ENCODE data around the gene STX18. TPM values are rescaled to one million over a fixed set of nuclear protein-coding genes. Genes with fewer than 3 reads are reported as not detected.
A peak's percentile ranks its signal among the peaks of the same experiment; 100 is the strongest.

Gene STX18
- total RNA-seq, 1 experiment from 2014 or later = 20.9 TPM

- Mint-ChIP-seq H3K27ac (peak overlapping the region in 1 of 3 experiments; percentile 25; a peak in 1 of 7 replicates), H3K4me3 (no peak overlapping the region), H3K4me1 (peaks cover 13% of the 10 kb centered on the region in 2 experiments), H3K27me3 (ENCODE audit: low read depth) (peaks cover 11% of the 10 kb centered on the region), H3K9me3 (peaks cover 29 to 35% of the 10 kb centered on the region in 2 experiments), H3K36me3 (ENCODE audit: insufficient read depth in 1 of 3, low read depth in 3 of 3) (peaks cover 23 to 36% (median 36%) of the 10 kb centered on the region in 3 experiments)
- no peak overlapping the region for H2AFZ ChIP-seq (ENCODE audit: low read length)
- DNase-seq = no peak
- no peak overlapping the region for H4K91ac ChIP-seq (ENCODE audit: insufficient read length, low read depth, low read length)
- H2BK5ac ChIP-seq (ENCODE audit: insufficient read length, low read length) = no peak overlapping the region
- H3K4ac ChIP-seq (ENCODE audit: low read depth, low read length) = no peak overlapping the region
- no peaks in the 10 kb centered on the region for H3K4me1 ChIP-seq (ENCODE audit: insufficient read depth, low read length)
- H3T11ph ChIP-seq (ENCODE audit: low read length) = no peak overlapping the region
- no peak overlapping the region for H4K8ac ChIP-seq (replicated peaks; ENCODE audit: insufficient read length, low read depth, low read length)
- H2BK20ac ChIP-seq (ENCODE audit: low read depth, low read length, poor library complexity, severe bottlenecking) = no peak overlapping the region
- H3K14ac ChIP-seq (ENCODE audit: insufficient read depth, low read length) = no peak overlapping the region
- H3K18ac ChIP-seq (ENCODE audit: insufficient read length, low read depth, low read length) = no peak overlapping the region
- H3K23ac ChIP-seq (ENCODE audit: insufficient read length, low read depth, low read length) = no peak overlapping the region
- H3K27me3 ChIP-seq (ENCODE audit: insufficient read depth, low read length) = no peaks in the 10 kb centered on the region
- no peak overlapping the region for H3K4me2 ChIP-seq (ENCODE audit: insufficient read depth, insufficient read length, low read length)
- TF ChIP-seq CTCF (conservative IDR thresholded peaks at IDR 0.05) = no peak
- no peak overlapping the region for H3K9ac ChIP-seq (ENCODE audit: extremely low read depth, insufficient read length, low read length)
- H4K5ac ChIP-seq (ENCODE audit: insufficient read length, low read depth, low read length) = no peak overlapping the region
- no peak overlapping the region for H3K27ac ChIP-seq (ENCODE audit: insufficient read length, low read depth, low read length)
- no peak overlapping the region for H2BK120ac ChIP-seq (ENCODE audit: low read depth, low read length, poor library complexity, severe bottlenecking)
- H2BK15ac ChIP-seq (ENCODE audit: low read depth, low read length) = no peak overlapping the region
- no peaks in the 10 kb centered on the region for H3K23me2 ChIP-seq (ENCODE audit: insufficient read length, low read depth, low read length, poor library complexity, severe bottlenecking)
- H2BK12ac ChIP-seq (ENCODE audit: insufficient read length, low read depth, low read length) = no peak overlapping the region
- WGBS (ENCODE audit: extremely low coverage, insufficient read length, low lambda C conversion rate) = no CpG with 5 or more reads among the region's 4 CpGs
- no peak overlapping the region for H3K56ac ChIP-seq (ENCODE audit: insufficient read length, low read depth, low read length)
- H4K20me1 ChIP-seq (ENCODE audit: control insufficient read depth, insufficient read depth, insufficient read length) = no peaks in the 10 kb centered on the region
- peaks cover 14% of the 10 kb centered on the region for H3K9me3 ChIP-seq (ENCODE audit: control insufficient read depth, low read depth, low read length)
- H2AK5ac ChIP-seq (ENCODE audit: insufficient read length, low read length) = no peak overlapping the region
- H3K79me2 ChIP-seq (ENCODE audit: insufficient read depth, low read length) = no peaks in the 10 kb centered on the region
- no peaks in the 10 kb centered on the region for H3K79me1 ChIP-seq (ENCODE audit: insufficient read depth, low read depth, low read length, poor library complexity, severe bottlenecking)
These were observed 49.2 kb upstream of the STX18 start for GRCh38 chr4:4591071-4591470.
